HCT116 (cell line): ENCODE results near the gene PRR16. TPM values are rescaled to one million over a fixed set of nuclear protein-coding genes. Genes with fewer than 3 reads are reported as not detected.

Experiments
- ATAC-seq: fragments of 200-7000 bp; cut with Tn5 transposase; 2 replicates; pipeline ENCODE4 v1.9.1; 2020; ENCODE audit warnings: mild to moderate bottlenecking, moderate library complexity
- BruUV-seq: library from RNA; stranded (reverse); fragments of 400-500 nt; replicated peaks from 2 replicates; lab custom pipeline; 2021; lab: Mats Ljungman, UMichigan
- CTCF ChIA-PET: fragments of 300-600 bp; sonication (Branson Sonifier 250); formaldehyde crosslinking; loops from one replicate; lab custom pipeline; 2021; ENCODE audit warnings: antibody characterized with exemption; lab: Charles Lee
- POLR2A ChIA-PET: fragments of 300-600, 350-600 bp; sonication (Branson Sonifier 250); formaldehyde crosslinking; loops from one replicate; lab custom pipeline; 2021; ENCODE audit warnings: antibody characterized with exemption; lab: Charles Lee
- RAD21 ChIA-PET, 2 experiments: fragments of 300-600 bp; sonication (Branson Sonifier 250); formaldehyde crosslinking; loops; one replicate each; lab custom pipeline; 2023; ENCODE audit warnings: low total read pairs in 2 of 2; ENCODE audit not compliant: uncharacterized antibody in 2 of 2, unreplicated experiment in 2 of 2, low non-redundant PET in 1 of 2; lab: Charles Lee
- DNase-seq: peaks from one replicate; pipeline ENCODE4 v3.0.0-alpha.2; 2010; ENCODE audit warnings: low read depth, low spot score
- H2AFZ ChIP-seq: fragments of 200-600 bp; shearing (Covaris generic), sonication (generic); 2 replicates; pipeline ENCODE4 v1.6.1; 2017; ENCODE audit warnings: low read depth, mixed run types, mixed read lengths, antibody characterized with exemption, low read length; ENCODE audit not compliant: poor library complexity, severe bottlenecking
- H3K27ac ChIP-seq: 2 replicates; pipeline ENCODE4 v1.5.1; 2012; ENCODE audit warnings: low read depth, low read length
- H3K27me3 ChIP-seq: fragments of 200-600 bp; sonication (generic); 2 replicates; pipeline ENCODE4 v1.6.1; 2016; ENCODE audit warnings: mixed run types, low read length, mixed read lengths; ENCODE audit not compliant: insufficient read depth
- H3K36me3 ChIP-seq, 2 experiments: fragments of 200-500 bp in 1 of 2; fragments of 200-600 bp in 1 of 2; sonication (Bioruptor generic) in 1 of 2; sonication (generic) in 1 of 2; 2 replicates each; pipeline versions ENCODE4 v1.5.1 to v1.6.1; 2014 to 2016; ENCODE audit warnings: low read length in 2 of 2, inconsistent platforms in 1 of 2, mixed read lengths in 1 of 2, mixed run types in 1 of 2; ENCODE audit not compliant: insufficient read depth in 2 of 2, control insufficient read depth in 1 of 2
- H3K4me1 ChIP-seq, 2 experiments: fragments of 200-600 bp in 1 of 2; sonication (generic) in 1 of 2; 2 replicates each; pipeline versions ENCODE4 v1.5.1 to v1.6.1; 2012 to 2017; ENCODE audit warnings: low read length in 2 of 2, inconsistent platforms in 1 of 2, mild to moderate bottlenecking in 1 of 2, mixed read lengths in 1 of 2, mixed run types in 1 of 2, moderate library complexity in 1 of 2; ENCODE audit not compliant: insufficient read depth in 2 of 2, control insufficient read depth in 1 of 2
- H3K4me2 ChIP-seq: fragments of 200-600 bp; sonication (generic); 2 replicates; pipeline ENCODE4 v1.6.1; 2017; ENCODE audit warnings: mixed run types, low read length, mixed read lengths
- H3K4me3 ChIP-seq, 2 experiments: fragments of 200-600 bp in 1 of 2; sonication (generic) in 1 of 2; replicated peaks in 1 of 2; 2 replicates each; pipeline ENCODE4 v1.5.1; 2011 to 2016; ENCODE audit warnings: low read length in 2 of 2, control low read depth in 1 of 2, low read depth in 1 of 2, mild to moderate bottlenecking in 1 of 2, mixed read lengths in 1 of 2, mixed run types in 1 of 2
- H3K79me2 ChIP-seq: fragments of 200-600 bp; sonication (generic); 2 replicates; pipeline ENCODE4 v1.6.1; 2017; ENCODE audit warnings: mild to moderate bottlenecking, mixed run types, low read length, moderate library complexity, mixed read lengths; ENCODE audit not compliant: insufficient read depth
- H3K9ac ChIP-seq: fragments of 200-600 bp; sonication (generic); 2 replicates; pipeline ENCODE4 v1.6.1; 2016; ENCODE audit warnings: low read length, mixed read lengths
- H3K9me2 ChIP-seq: fragments of 200-600 bp; sonication (generic), shearing (Covaris generic); 2 replicates; pipeline ENCODE4 v1.6.1; 2017; ENCODE audit warnings: mixed run types, mild to moderate bottlenecking, moderate library complexity; ENCODE audit not compliant: insufficient read depth
- H3K9me3 ChIP-seq, 2 experiments: fragments of 200-500 bp in 1 of 2; fragments of 200-600 bp in 1 of 2; sonication (Bioruptor generic) in 1 of 2; sonication (generic) in 1 of 2; 2 replicates each; pipeline ENCODE4 v1.6.1; 2014 to 2017; ENCODE audit warnings: low read length in 2 of 2, mixed read lengths in 2 of 2, inconsistent platforms in 1 of 2, low read depth in 1 of 2, mild to moderate bottlenecking in 1 of 2, mixed run types in 1 of 2, moderate library complexity in 1 of 2; ENCODE audit not compliant: control insufficient read depth in 1 of 2, insufficient read depth in 1 of 2
- H4K20me1 ChIP-seq: fragments of 200-600 bp; sonication (generic), shearing (Covaris generic); 2 replicates; pipeline ENCODE4 v1.6.1; 2017; ENCODE audit warnings: mixed run types, mild to moderate bottlenecking, moderate library complexity; ENCODE audit not compliant: insufficient read depth
- CBX3 ChIP-seq: IDR thresholded peaks from 2 replicates; pipeline ENCODE4 v1.6.1; 2012; ENCODE audit warnings: low read depth
- CEBPB ChIP-seq: IDR thresholded peaks from 2 replicates; pipeline ENCODE4 v1.6.1; 2012; ENCODE audit warnings: low read depth
- CTCF ChIP-seq, 3 experiments: fragments of 200-600 bp in 1 of 3; sonication (generic) in 1 of 3; IDR thresholded peaks in 2 of 3; conservative IDR thresholded peaks in 1 of 3; 2 replicates each; pipeline ENCODE4 v1.5.1; 2012 to 2017; ENCODE audit warnings: low read depth in 2 of 3, low read length in 2 of 3, antibody characterized with exemption in 1 of 3, borderline replicate concordance in 1 of 3, control low read depth in 1 of 3, mild to moderate bottlenecking in 1 of 3, mixed read lengths in 1 of 3, mixed run types in 1 of 3, moderate library complexity in 1 of 3; ENCODE audit not compliant: insufficient read depth in 1 of 3
- ELF1 ChIP-seq: IDR thresholded peaks from 2 replicates; pipeline ENCODE4 v1.6.1; 2012; ENCODE audit warnings: low read depth, borderline replicate concordance
- EZH2 ChIP-seq: fragments of 200-600 bp; sonication (generic); IDR thresholded peaks from 2 replicates; pipeline ENCODE4 v1.6.1; 2017; ENCODE audit warnings: antibody characterized with exemption, mixed run types
- EZH2phosphoT487 ChIP-seq: fragments of 200-600 bp; IDR thresholded peaks from 2 replicates; pipeline ENCODE4 v1.6.1; 2018; ENCODE audit warnings: antibody characterized with exemption, borderline replicate concordance
- FOSL1 ChIP-seq: IDR thresholded peaks from 2 replicates; pipeline ENCODE4 v1.6.1; 2012; ENCODE audit warnings: low read depth
- JUND ChIP-seq: IDR thresholded peaks from 2 replicates; pipeline ENCODE4 v1.6.1; 2012
- POLR2A ChIP-seq: IDR thresholded peaks from 2 replicates; pipeline ENCODE4 v1.7.0; 2011; ENCODE audit warnings: borderline replicate concordance; ENCODE audit not compliant: insufficient read depth, insufficient read length; ENCODE audit errors: extremely low read depth
- POLR2AphosphoS5 ChIP-seq: IDR thresholded peaks from 2 replicates; pipeline ENCODE4 v1.6.1; 2011; ENCODE audit warnings: mild to moderate bottlenecking, low read depth, low read length, moderate library complexity
- RAD21 ChIP-seq: IDR thresholded peaks from 2 replicates; pipeline ENCODE4 v1.6.1; 2012; ENCODE audit warnings: low read depth, mild to moderate bottlenecking
- SIN3A ChIP-seq: IDR thresholded peaks from 2 replicates; pipeline ENCODE4 v1.6.1; 2012; ENCODE audit warnings: low read depth
- SP1 ChIP-seq: IDR thresholded peaks from 2 replicates; pipeline ENCODE4 v1.6.1; 2012; ENCODE audit warnings: low read depth
- SRF ChIP-seq: IDR thresholded peaks from 2 replicates; pipeline ENCODE4 v1.6.1; 2012; ENCODE audit warnings: low read depth
- TCF7L2 ChIP-seq: IDR thresholded peaks from 2 replicates; pipeline ENCODE4 v1.7.0; 2011; ENCODE audit warnings: borderline replicate concordance, inconsistent platforms; ENCODE audit not compliant: insufficient read depth, insufficient read length; ENCODE audit errors: extremely low read depth
- YY1 ChIP-seq: IDR thresholded peaks from 2 replicates; pipeline ENCODE4 v1.6.1; 2011; ENCODE audit warnings: low read length, low read depth, moderate library complexity, mild to moderate bottlenecking; ENCODE audit not compliant: insufficient replicate concordance; ENCODE audit errors: extremely low read depth
- ZBTB33 ChIP-seq: IDR thresholded peaks from 2 replicates; pipeline ENCODE4 v1.6.1; 2011; ENCODE audit warnings: mild to moderate bottlenecking, low read length, moderate library complexity; ENCODE audit not compliant: insufficient replicate concordance; ENCODE audit errors: extremely low read depth
- ZNF274 ChIP-seq: fragments of 200-500 bp; sonication (Bioruptor generic); IDR thresholded peaks from 2 replicates; pipeline ENCODE4 v1.6.1; 2014; ENCODE audit warnings: mild to moderate bottlenecking, low read depth, low read length, inconsistent platforms
- intact Hi-C: fragments of 100-400 bp; cut with micrococcal nuclease; formaldehyde crosslinking; loops from 2 replicates; pipeline ENCODE4 v1.10.0; 2022
- total RNA-seq: library from RNA; stranded (reverse); gene quantifications from one replicate; pipeline ENCODE4 v1.2.1, GENCODE V29; 2021; ENCODE audit not compliant: unreplicated experiment
- TF ChIP-seq, protein P1 (sequence below): IDR thresholded peaks from 2 replicates; pipeline ENCODE4 v1.6.1; 2012
- TF ChIP-seq, protein P2 (sequence below): IDR thresholded peaks from 2 replicates; pipeline ENCODE4 v1.6.1; 2012

Gene PRR16
- total RNA-seq, 1 experiment from 2014 or later: 0.42 TPM

DNA sequence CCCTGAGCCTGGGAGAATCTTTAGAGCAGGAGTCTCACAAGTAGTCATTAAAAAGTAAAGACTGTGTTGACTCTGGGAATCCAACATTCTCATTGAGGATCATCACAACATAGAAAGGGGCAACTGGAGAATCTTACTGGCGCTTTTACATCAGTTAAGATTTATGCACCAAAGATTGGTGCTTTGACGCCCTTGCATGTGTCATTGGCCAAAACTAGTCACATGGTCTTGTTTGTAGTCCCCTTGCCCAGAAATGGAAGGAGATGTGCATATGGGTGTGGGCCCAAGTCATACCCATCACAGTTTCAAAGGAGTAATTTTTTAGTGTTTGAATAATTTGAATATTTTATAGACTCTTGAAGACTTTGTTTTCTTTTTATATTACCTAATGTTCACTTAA lies 228.2 kb downstream of the PRR16 start (continued):
- TF ChIP-seq ELF1: no peak
- TF ChIP-seq YY1: no peak
- no peak for TF ChIP-seq CBX3
- TF ChIP-seq, all 23 proteins: peak for 0

DNA sequence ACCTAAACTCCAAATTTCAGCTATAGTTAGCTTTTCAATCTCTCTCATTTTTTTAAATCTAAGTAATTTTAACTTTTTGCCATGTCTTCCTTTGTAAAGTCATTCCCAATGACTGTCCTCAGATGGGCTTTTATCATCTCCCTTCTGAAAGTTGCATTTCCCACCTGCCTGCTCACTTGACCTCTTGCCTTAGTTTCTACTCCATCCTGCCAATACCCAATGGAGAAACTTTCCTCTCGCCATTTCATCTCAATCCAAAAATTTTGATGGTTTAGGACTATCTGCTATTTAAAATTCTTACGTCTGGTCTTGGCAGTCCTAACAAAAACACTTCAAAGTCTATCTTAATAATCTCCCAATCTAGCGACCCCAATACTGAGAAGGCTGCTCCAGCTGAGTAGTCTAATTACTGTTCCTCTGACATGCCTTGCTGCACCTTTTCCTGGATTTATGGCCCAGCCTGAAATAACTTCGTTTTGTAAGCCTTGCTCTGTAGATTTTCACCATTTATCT lies 231.3 kb downstream of the PRR16 start:
- H3K79me2 ChIP-seq: no peaks in the 10 kb centered on the region
- DNase-seq (no peak), ATAC-seq (no peak)
- no peak overlapping the region for H2AFZ ChIP-seq
- no peaks in the 10 kb centered on the region; the same call in 1 of the 2 replicates for H3K9me2 ChIP-seq
- H3K4me2 ChIP-seq: no peak overlapping the region
- H3K27ac ChIP-seq: no peak overlapping the region
- CTCF ChIA-PET: no interaction called here
- intact Hi-C loops: no loop called here
- H3K4me1 ChIP-seq: no peaks in the 10 kb centered on the region
- no peak overlapping the region for H3K9ac ChIP-seq
- no peak overlapping the region for H3K4me3 ChIP-seq
- no peaks in the 10 kb centered on the region for H3K36me3 ChIP-seq
- no peaks in the 10 kb centered on the region for H3K9me3 ChIP-seq
- TF ChIP-seq TCF7L2 (no peak), POLR2A (no peak), ELF1 (no peak), ZBTB33 (no peak), ZNF274 (no peak), YY1 (no peak), EZH2 (no peak), CTCF (IDR thresholded peaks at IDR 0.05 in 2 of 3, conservative IDR thresholded peaks at IDR 0.05 in 1 of 3; ENCODE audit: borderline replicate concordance in 1 of 3, insufficient read depth in 1 of 3, low read depth in 2 of 3, low read length in 2 of 3) (no peak), SRF (no peak), SP1 (no peak), SIN3A (no peak), POLR2AphosphoS5 (no peak), JUND (no peak), FOSL1 (no peak), EZH2phosphoT487 (no peak), RAD21 (no peak), CEBPB (no peak)
- TF ChIP-seq, protein P1, sequence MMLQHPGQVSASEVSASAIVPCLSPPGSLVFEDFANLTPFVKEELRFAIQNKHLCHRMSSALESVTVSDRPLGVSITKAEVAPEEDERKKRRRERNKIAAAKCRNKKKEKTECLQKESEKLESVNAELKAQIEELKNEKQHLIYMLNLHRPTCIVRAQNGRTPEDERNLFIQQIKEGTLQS: no peak
- TF ChIP-seq, protein P2, sequence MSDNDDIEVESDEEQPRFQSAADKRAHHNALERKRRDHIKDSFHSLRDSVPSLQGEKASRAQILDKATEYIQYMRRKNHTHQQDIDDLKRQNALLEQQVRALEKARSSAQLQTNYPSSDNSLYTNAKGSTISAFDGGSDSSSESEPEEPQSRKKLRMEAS: no peak
- TF ChIP-seq, all 23 proteins: peak for 0
- H4K20me1 ChIP-seq: no peaks in the 10 kb centered on the region
- no TSS peak for BruUV-seq
- RAD21 ChIA-PET: no interaction called here
- POLR2A ChIA-PET: no interaction called here
- H3K27me3 ChIP-seq: no peaks in the 10 kb centered on the region
